Inferior parietal cortex (tissue), 1 donor: ENCODE results near the gene FRMPD4.
"Not testable (repeated sequence)": the region's sequence is repeated elsewhere in the genome, so short reads cannot be mapped to it uniquely, and the experiment has no call there.

Source experiments
- DNase-seq: peaks from one replicate; pipeline ENCODE4 v3.0.0-alpha.2; 2016; ENCODE audit errors: extremely low spot score

FRMPD4 gene

GRCh38 chrX:12526306-12526705 lies 388.0 kb downstream of the FRMPD4 start:
- no peak for DNase-seq

DNA sequence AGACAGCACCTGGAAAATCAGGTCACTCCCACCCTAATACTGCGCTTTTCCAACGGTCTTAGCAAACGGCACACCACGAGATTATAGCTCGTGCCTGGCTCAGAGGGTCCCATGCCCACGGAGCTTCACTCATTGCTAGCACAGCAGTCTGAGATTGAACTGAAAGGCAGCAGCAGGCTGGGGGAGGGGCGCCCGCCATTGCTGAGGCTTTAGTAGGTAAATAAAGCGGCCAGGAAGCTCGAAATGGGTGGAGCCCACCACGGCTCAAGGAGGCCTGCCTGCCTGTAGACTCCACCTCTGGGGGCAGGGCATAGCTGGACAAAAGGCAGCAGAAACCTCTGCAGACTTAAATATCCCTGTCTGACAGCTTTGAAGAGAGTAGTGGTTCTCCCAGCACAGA lies 399.8 kb downstream of the FRMPD4 start:
- DNase-seq = not testable (repeated sequence)

DNA sequence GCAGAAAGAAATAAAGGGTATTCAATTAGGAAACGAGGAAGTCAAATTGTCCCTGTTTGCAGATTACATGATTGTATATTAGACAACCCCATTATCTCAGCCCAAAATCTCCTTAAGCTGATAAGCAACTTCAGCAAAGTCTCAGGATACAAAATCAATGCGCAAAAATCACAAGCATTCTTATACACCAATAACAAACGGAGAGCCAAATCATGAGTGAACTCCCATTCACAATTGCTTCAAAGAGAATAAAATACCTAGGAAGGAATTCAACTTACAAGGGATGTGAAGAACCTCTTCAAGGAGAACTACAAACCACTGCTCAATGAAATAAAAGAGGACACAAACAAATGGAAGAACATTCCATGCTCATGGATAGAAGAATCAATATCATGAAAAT lies 404.0 kb downstream of the FRMPD4 start:
- DNase-seq = not testable (repeated sequence)

DNA sequence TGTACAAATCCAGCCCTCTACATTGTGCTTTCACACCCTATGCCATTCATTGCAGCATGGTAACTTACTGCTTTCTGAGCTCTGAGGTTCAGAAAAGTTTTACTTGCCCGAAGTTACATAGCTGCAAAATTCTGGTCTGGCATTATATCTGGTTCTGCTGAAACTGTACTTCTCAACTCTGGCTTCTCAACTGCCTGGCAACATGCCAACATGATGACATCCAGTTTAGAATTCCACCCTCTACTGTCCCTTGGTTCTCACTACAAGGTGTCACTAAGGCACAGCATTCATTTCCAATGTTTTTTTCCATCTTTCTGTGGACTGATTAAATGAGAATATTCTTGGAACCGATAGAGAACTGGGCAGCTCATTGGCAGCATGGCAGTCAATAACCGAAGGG lies 410.1 kb downstream of the FRMPD4 start:
- no peak for DNase-seq

GRCh38 chrX:12548746-12549145 lies 410.5 kb downstream of the FRMPD4 start:
- no peak for DNase-seq

DNA sequence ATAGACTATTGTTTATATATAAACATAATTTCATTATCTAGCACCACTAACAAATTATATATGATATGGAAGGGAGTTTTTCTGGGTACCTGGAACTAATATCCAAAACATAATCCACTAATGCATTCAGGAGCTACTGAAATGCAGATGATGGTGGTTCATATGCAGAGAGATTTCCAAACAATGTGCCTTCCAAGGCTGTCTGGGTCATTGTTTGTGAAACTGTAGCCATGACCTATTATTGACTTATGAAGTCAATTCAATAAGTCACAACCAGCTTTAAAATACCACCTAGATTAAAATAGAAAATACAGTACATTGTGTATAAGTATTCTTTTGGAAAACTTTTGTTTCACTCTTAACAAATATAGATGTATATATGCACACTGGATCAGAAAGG lies 415.9 kb downstream of the FRMPD4 start:
- DNase-seq = no peak

GRCh38 chrX:12563121-12563520 lies 424.8 kb downstream of the FRMPD4 start:
- DNase-seq = no peak

DNA sequence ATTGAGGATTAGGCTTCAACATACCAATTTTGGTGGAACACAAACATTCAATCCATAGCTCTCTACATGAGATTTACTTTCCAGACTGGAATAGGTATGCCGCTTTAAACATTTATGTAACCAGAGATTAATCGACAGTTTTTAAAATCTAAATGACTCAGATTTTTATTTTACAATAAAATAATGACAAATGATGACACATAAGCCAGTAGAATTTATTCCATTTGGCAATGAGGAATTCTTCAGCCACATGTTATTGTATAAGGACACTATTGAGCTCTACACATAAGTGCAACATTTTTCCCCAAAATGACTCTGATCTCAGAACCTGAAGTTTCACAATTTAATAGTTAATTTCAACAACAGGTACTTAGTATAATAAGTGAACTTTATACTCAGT lies 425.9 kb downstream of the FRMPD4 start:
- DNase-seq = no peak

- peak; percentile 21 for DNase-seq
Observed at GRCh38 chrX:12567857-12568256, 429.6 kb downstream of the FRMPD4 start.

DNA sequence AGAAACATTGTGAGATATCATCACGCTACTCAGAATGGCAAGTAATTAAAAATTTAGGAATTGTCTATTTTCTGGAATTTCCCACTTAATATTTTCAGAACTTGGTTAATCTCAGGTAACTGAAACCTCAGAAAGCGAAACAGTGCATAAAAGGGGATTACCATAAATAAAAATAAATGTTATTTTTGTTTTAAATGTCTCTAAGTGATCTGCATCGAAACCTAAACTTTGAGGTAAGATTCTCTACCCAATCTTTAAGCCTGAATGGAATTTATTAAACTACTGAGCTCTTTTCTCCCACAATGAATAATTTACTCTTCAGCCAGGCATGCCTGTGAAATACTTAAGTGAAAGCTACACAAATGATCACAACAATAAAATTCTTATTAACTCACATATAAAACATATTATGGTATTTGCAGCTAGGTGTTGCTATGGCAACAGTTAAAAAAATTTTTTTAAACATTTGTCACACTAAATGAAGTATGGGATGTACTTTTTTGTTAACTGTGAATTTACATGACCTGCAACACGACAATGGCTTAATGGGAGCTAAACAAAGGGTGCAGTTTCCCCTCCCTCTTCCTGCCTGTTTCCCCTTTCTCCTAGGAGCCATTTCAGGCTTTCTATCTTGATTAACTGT lies 432.7 kb downstream of the FRMPD4 start:
- no peak for DNase-seq

GRCh38 chrX:12579311-12579710 lies 441.0 kb downstream of the FRMPD4 start:
- DNase-seq = no peak

GRCh38 chrX:12580548-12580947 lies 442.3 kb downstream of the FRMPD4 start:
- DNase-seq = no peak

- DNase-seq = no peak
Observed at GRCh38 chrX:12581546-12581945, 443.3 kb downstream of the FRMPD4 start.

DNA sequence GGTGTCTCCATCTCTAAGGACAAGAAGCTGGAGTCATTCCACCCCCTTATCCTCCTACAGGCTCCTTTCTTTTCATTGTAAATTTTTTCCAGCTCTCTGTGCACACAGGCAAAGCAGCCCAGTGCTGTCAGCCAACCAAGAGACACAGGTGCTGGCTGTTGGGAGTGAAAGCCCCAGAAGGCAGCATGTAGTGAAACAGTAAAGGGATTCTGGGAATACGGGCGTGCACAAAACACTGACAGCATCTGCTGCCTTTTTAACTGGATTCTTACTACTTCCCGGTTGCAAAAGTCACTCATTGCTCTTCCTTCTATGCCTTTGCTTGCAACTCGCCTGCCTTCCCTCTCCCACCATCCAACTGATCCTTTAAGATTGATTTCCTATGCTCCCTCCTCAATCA lies 444.4 kb downstream of the FRMPD4 start:
- no peak for DNase-seq

GRCh38 chrX:12583543-12583942 lies 445.3 kb downstream of the FRMPD4 start:
- DNase-seq = no peak

DNA sequence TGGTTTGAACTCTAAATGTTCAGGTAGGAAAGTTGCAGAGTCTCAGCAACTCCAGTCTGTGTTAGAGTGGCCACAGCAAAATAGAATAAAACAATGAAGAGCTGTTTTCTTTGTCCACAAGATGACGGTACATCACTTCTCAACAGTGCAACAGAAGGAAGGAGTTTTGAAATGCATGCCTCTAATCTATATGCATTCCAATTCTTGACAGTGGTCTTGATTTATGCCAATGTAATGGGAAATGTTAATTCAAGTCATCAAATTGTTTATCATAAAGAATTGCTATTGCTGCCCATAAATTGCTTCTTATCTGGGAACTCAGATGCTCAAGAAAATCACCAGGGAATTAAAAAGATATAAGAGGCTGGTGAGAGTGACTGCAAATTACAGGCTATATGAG lies 457.4 kb downstream of the FRMPD4 start:
- DNase-seq = no peak

- no peak for DNase-seq
Observed at GRCh38 chrX:12610079-12610478, 471.8 kb downstream of the FRMPD4 start.

DNA sequence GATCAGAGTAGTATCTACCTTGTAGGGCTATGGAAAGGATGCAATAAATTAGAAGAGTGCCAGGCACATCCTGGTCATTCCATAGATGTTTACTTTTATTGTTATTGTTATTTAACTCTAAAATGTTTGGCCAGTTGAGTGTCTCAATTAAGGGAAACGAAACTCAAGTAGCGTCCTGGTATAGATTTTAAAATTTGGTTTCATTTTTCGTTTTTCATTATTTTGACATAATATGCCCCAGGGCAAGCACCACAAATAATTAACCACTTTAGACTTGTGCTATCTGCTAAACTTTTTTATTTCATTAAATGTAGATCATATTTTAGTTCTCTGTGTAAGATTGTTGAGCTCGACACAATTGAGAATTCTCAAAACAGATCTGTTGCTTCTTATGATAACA lies 473.2 kb downstream of the FRMPD4 start:
- DNase-seq = no peak

- no peak for DNase-seq
Observed at GRCh38 chrX:12614266-12614665, 476.0 kb downstream of the FRMPD4 start.

DNA sequence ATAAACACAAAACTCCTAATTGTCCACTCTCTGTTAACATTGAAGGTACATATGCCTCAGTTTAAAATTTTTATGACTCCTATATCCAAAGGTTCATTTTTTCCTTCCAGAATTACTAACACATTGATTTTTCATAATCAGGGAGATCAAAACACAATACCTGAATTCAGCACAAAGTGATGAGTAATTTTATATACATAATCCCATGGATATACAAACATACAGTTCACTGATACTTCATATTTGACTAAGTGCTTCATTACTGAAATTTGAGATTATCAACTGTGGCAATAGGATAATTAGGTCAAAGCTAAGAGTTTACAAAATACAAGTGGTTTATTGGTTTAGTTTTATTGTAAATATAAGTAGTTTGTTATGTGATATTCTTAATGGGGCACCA lies 476.8 kb downstream of the FRMPD4 start:
- DNase-seq = no peak

DNA sequence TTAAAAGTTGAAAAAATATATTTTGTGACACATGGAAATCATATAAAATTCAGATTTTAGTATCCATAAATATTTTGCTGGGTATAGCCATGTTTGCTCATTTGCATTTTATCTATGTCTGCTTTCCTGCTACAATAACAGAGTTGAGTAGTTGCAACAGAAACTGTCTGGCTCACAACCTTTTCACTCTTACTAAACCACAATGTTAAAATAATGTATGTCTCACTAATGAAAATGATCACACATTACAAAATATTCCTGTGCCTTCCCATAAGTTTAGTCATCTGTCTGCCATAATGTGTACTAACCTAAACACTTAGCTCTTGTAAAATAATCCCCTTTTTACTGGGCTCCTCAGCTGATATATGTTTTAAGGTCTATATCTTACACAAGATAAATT lies 479.0 kb downstream of the FRMPD4 start:
- no peak for DNase-seq

GRCh38 chrX:12647230-12647629 lies 509.0 kb downstream of the FRMPD4 start:
- no peak for DNase-seq

- no peak for DNase-seq
Observed at GRCh38 chrX:12648995-12649394, 510.7 kb downstream of the FRMPD4 start.

DNA sequence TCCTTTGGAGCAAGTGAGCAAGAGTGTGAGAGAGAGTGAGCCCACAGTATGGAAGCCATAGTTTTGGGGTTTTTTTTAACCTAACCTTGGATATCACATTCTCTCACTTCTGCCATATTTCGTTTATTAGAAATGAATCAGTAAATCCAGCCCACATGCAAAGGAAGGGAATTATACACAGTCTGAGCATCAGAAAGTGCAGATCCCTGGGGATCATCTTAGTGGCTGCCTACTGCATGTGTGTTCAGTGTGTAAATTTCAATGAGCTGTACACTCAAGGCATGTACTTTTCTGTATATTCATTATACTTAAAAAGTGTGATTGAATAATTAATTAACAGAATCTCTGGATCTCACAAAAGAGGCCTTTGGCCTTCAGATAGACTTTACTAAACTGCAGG lies 519.2 kb downstream of the FRMPD4 start:
- DNase-seq = no peak
